Hypothalamus (tissue), 51 donors: ENCODE measurements around the gene FOXF2.
A peak's percentile ranks its signal among the peaks of the same experiment; 100 is the strongest.

Experiments used
- DNase-seq, 51 donors: peaks; one replicate each; lab custom pipeline; 2025; lab: John Stamatoyannopoulos, UW

The FOXF2 gene

DNA sequence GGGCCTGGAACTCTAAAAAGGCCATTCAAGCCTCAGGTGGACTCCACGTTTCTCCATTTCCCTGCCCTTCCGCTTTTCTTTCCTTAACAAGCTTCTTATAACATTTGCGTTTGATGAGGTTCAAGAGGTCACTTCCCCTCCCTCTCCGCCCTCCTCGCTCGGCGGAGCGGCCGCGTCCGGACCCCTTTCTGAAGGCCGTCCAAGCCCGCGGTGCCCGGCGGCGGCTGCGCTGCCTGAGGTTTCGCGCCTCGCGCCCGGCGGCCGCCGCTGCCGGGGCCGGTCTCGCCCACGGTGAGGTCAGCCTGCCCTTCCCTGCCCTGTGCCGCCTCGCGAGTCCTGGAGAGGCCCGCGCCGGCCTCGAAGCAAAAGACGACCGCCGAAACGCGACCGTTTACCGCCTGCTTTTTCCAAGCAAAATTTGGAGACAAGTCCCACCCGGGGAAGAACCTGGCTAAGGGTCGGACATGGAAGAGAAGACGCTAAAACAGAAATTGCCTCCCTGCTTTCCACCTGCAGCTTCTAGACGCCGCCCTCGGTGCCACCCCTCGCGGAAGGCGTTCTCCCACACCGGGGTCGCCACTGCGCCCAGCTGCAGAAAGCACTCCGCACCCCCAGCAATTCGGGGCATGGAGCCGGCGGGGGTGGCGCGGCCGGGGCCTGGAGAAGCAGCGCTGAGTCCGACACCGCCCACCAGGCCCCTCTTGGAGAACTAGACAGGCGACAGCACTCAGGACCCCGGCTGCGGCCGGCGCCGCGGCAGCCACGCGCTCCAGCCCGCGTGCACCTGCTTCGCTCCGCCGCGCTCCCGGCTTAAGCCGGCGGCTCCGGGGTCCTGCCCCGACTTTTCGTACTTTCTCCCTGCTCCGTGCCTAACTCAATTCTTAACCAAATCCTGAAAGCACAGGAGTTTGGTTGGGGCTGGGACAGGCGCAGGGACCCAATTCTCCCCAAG, 11.0 kb upstream of the FOXF2 start:
- no peak for DNase-seq

DNA sequence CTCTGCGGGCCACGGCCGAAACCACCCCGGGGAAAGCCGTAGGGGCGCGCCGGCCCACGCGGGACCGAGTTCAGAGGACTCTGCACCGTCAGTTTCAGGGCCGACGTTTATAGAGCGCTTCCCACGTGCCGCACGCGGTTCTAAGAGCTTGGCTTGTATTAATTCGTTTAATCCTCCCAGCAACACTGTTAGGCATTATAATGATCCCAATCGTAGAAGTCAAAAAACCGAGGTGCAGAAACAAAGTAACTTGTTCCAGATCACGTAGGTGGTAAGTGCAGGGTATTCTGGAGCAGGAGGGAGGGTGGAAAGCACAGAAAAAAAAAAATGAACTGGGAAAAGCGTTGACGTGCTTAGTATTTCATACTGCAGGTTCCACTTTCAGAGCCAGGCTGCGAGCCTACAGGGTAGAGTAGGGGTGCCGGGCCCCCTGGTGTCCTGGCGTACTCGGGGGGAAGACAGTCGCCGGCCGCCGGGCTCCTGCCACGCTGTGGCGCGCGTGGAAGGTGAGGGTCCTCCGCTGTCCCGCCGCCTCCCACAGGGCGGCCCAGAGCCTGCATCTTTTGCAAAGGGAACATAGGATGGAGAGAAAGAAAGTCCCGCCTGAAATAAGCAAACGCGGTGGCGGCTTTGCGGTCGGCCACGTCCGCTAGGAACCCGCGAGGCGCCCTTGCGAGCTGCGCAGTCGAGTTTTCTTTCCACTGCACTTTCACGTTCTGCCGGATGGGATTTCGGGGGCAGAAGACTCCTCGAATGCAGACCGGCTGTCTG, 10.2 kb upstream of the FOXF2 start:
- no peak for DNase-seq

DNA sequence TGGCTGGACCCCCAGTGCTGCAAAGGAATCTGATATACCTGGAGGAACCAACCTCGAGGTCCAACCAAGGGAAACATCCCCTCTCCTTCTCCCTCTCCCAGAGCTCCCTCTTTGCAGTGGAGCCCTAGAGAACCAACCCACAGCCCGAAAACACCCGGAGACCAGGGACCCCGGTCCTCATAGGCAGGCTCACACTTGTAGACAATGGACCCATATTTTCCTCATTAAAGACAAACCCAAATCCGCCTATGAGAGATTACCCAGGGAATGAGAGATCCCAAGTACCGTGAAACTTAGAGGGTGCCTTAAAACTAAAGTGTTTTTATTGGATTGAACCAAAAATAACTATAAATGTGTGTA, 9.6 kb upstream of the FOXF2 start:
- DNase-seq: no peak

GRCh38 chr6:1380625-1381427, 8.6 kb upstream of the FOXF2 start:
- DNase-seq: no peak

- peak in 32 of 51 donors; percentile 4 to 64 (median 17) for DNase-seq
Observed at GRCh38 chr6:1381481-1382330, 7.7 kb upstream of the FOXF2 start.

GRCh38 chr6:1382331-1382882, 7.0 kb upstream of the FOXF2 start:
- no peak for DNase-seq

- DNase-seq: no peak
Observed at GRCh38 chr6:1382883-1383728, 6.3 kb upstream of the FOXF2 start.

GRCh38 chr6:1383729-1384548, 5.4 kb upstream of the FOXF2 start:
- no peak for DNase-seq

- DNase-seq: no peak
Observed at GRCh38 chr6:1384549-1385128, 4.7 kb upstream of the FOXF2 start.

GRCh38 chr6:1385129-1386037, 4.0 kb upstream of the FOXF2 start:
- DNase-seq: no peak

DNA sequence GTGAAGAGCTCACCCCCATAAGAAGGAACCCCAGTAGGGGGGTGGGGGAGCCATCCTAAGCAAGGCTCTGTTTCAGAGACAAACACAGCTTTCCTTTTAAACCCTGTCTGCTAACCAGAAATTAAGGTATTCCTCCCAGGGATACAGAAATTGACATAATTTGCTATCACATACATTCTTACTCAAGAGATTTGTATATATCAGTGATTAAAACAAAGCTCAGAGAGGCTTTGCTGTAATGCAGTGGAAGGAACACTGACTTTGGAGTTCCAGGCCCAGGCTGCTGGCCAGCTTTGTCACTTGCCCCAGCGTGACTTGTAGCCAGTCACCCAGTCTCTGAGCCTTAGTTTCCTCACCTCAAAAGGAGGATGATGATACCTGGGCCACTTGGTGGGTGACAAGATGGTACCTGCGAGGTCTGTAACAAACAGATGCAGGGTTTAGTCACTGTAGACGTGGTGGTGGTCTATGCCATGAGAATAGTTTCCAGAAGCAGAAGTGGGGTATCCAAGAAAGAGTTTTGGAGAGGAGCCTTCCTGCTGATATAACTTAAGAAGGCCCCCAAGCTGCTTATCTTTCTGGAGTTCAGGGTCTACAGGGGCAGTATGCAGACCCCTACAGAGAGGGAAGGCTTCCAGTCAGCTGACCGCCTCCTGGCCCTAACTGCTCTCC, 3.2 kb upstream of the FOXF2 start:
- DNase-seq: no peak

GRCh38 chr6:1387538-1387875, 1.9 kb upstream of the FOXF2 start:
- no peak for DNase-seq

GRCh38 chr6:1387876-1388629, 1.3 kb upstream of the FOXF2 start:
- DNase-seq: no peak

GRCh38 chr6:1388630-1389368, 577 bp upstream of the FOXF2 start:
- DNase-seq: no peak
